HG03039 (cell line): ENCODE measurements around the gene ACAA1.
"Not testable (repeated sequence)": the region's sequence is repeated elsewhere in the genome, so short reads cannot be mapped to it uniquely, and the experiment has no call there.

ENCODE experiments used
- ATAC-seq: cut with Tn5 transposase; IDR thresholded peaks from one replicate; pipeline ENCODE4 v1.9.1; 2021; ENCODE audit warnings: mild to moderate bottlenecking, moderate library complexity; ENCODE audit not compliant: unreplicated experiment

The ACAA1 gene

GRCh38 chr3:38083871-38084333 lies 53.0 kb downstream of the ACAA1 start:
- ATAC-seq: no peak

- not testable (repeated sequence) for ATAC-seq
Measured at GRCh38 chr3:38083254-38083653, 53.7 kb downstream of the ACAA1 start.

GRCh38 chr3:38082296-38082695 lies 54.6 kb downstream of the ACAA1 start:
- not testable (repeated sequence) for ATAC-seq

- ATAC-seq: not testable (repeated sequence)
Measured at GRCh38 chr3:38077073-38077472, 59.9 kb downstream of the ACAA1 start.
